HG03025 (cell line): ENCODE measurements around the gene RSRP1.

Experiments
- ATAC-seq: cut with Tn5 transposase; IDR thresholded peaks from one replicate; pipeline ENCODE4 v1.9.1; 2021; ENCODE audit warnings: mild to moderate bottlenecking, moderate library complexity; ENCODE audit not compliant: unreplicated experiment, low FRiP score

Gene RSRP1

DNA sequence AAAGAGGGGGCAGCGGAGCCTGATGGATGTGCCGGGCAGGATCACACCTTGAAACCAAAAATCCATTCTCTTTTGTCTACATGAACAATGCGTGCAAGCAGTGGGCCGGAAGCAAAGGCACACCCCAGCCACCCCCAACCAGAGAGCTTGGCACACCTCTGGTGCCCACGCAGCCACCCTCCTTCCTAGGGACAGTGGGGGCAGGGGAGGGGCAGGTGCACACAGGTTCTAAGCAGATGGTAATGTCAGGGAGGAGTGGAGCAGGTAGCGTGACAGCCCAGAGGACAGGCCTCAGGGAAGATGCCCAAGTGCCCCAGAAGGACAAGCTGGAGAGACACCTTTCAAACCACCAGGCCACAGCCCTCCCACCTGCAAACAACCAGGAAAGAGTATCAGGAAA is 51.4 kb downstream of the RSRP1 start:
- no peak for ATAC-seq

DNA sequence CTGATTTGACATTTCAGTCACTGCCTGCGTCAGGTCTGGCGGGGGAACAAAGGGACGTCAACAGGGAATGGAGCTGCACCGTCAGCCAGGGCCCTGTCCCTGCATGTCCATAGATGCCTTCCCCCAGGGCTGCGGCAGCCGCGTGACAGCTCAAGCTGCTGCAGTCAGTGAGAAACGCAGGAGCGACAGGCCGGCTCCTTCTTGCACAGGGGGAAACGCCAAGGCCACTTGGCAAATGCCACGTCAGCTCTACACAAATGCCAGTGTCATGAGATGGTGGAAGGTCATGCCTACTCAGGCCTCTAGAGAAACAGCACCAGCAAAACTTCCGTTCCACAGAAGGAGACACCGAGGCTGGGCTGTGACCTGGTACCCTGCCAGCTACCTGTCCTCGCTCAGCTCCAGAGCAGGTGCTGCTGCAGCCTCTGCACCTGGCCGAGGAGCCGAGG is 52.7 kb downstream of the RSRP1 start:
- ATAC-seq: no peak

DNA sequence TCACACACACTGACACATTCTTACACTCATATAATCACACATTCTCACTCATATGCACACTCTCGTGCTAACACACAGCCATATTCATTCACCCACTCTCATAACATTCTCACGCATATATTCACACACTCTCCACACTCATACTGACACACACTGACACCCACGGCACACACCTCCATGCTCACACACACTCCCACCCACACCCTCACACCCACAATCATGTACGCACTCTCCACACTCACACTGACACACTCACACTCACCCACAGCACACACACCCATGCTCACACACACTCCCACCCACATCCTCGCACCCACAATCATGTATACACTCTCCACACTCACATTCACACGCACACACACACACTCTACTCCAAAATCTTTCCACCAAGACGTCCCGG is 53.2 kb downstream of the RSRP1 start:
- ATAC-seq: no peak

DNA sequence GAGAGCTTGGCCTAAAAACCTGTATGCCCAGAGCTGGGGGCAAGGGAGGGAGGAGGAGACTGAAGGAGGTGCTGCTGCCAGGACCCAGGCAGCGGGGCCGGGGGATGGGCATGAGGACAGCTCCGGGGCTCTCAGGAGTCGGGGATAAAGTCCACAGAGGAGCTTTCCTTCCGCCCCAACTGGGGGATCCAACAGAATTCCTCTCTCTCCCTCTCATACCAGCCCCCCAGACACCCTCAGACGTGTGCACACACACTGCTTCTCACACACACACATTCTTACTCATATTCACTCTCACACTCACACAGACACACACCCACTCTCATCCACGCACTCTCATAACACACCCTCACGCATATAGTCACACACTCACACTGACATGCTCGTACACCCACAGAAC is 54.0 kb downstream of the RSRP1 start:
- ATAC-seq: no peak
